Stimulated activated memory B cell treated with anti-CD40 and anti-IgM and Interleukin-4, amounts not matched to agents 10 μg/mL and 1 μg/mL and 100 μg/mL, for 72 hours (primary cell): ENCODE results near the gene CD8B.
A peak's percentile ranks its signal among the peaks of the same experiment; 100 is the strongest.

Source experiments
- ATAC-seq: fragments of 150-1000 bp; cut with Tn5 transposase; 2 replicates; pipeline ENCODE4 v1.10.0; 2021
- H3K27ac Mint-ChIP-seq: one replicate; pipeline ENCODE4 v1.8.0; 2022; ENCODE audit warnings: mild to moderate bottlenecking, mixed read lengths
- H3K27me3 Mint-ChIP-seq: one replicate; pipeline ENCODE4 v1.8.0; 2022; ENCODE audit warnings: mixed read lengths
- H3K36me3 Mint-ChIP-seq: one replicate; pipeline ENCODE4 v1.8.0; 2022; ENCODE audit warnings: mixed read lengths
- H3K4me1 Mint-ChIP-seq: one replicate; pipeline ENCODE4 v1.8.0; 2022; ENCODE audit warnings: mixed read lengths
- H3K4me3 Mint-ChIP-seq: one replicate; pipeline ENCODE4 v1.8.0; 2022; ENCODE audit warnings: mild to moderate bottlenecking, moderate library complexity, mixed read lengths
- H3K9me3 Mint-ChIP-seq: one replicate; pipeline ENCODE4 v1.8.0; 2022; ENCODE audit warnings: mixed read lengths

Gene CD8B

GRCh38 chr2:86790676-86791572 lies 70.8 kb downstream of the CD8B start, which contains the start of gene CD8A:
CD8A (minus strand) TSS chr2:86790913; CDS start chr2:86790825, 88 bp downstream.
- Mint-ChIP-seq H3K36me3 (peaks cover 11% of the 10 kb centered on the region), H3K4me3 (peak within 1 kb of the TSS; percentile 76), H3K27ac (no peak within 1 kb of the TSS), H3K27me3 (peaks cover 76% of the 10 kb centered on the region), H3K4me1 (peaks cover 28% of the 10 kb centered on the region), H3K9me3 (peaks cover 11% of the 10 kb centered on the region)
- peak; percentile 47 for ATAC-seq

GRCh38 chr2:86790134-86790675 lies 71.5 kb downstream of the CD8B start:
- H3K4me3 Mint-ChIP-seq = peak overlapping the region; percentile 67
- H3K4me1 Mint-ChIP-seq = peaks cover 28% of the 10 kb centered on the region
- H3K27me3 Mint-ChIP-seq = peaks cover 69% of the 10 kb centered on the region
- H3K27ac Mint-ChIP-seq = no peak overlapping the region
- ATAC-seq = no peak
- peaks cover 6% of the 10 kb centered on the region for H3K36me3 Mint-ChIP-seq
- peaks cover 7% of the 10 kb centered on the region for H3K9me3 Mint-ChIP-seq

- Mint-ChIP-seq H3K27me3 (peaks cover 64% of the 10 kb centered on the region), H3K27ac (no peak overlapping the region), H3K36me3 (peaks cover under 1% of the 10 kb centered on the region), H3K4me1 (peaks cover 29% of the 10 kb centered on the region), H3K9me3 (peaks cover 2% of the 10 kb centered on the region), H3K4me3 (peak overlapping the region; percentile 67)
- ATAC-seq = no peak
Observed at GRCh38 chr2:86789687-86790133, 72.0 kb downstream of the CD8B start.

GRCh38 chr2:86788881-86789686 lies 72.6 kb downstream of the CD8B start:
- Mint-ChIP-seq H3K36me3 (no peaks in the 10 kb centered on the region), H3K27ac (no peak overlapping the region), H3K9me3 (no peaks in the 10 kb centered on the region), H3K4me1 (peaks cover 35% of the 10 kb centered on the region), H3K4me3 (no peak overlapping the region), H3K27me3 (peaks cover 57% of the 10 kb centered on the region)
- ATAC-seq = no peak

- Mint-ChIP-seq H3K27me3 (peaks cover 48% of the 10 kb centered on the region), H3K27ac (no peak overlapping the region)
Observed at GRCh38 chr2:86788165-86788564, 73.5 kb downstream of the CD8B start.

GRCh38 chr2:86787736-86788135 lies 74.0 kb downstream of the CD8B start:
- Mint-ChIP-seq H3K4me1 (peaks cover 45% of the 10 kb centered on the region), H3K27ac (no peak overlapping the region), H3K36me3 (no peaks in the 10 kb centered on the region)

More at GRCh38 chr2:86788165-86788564, 73.5 kb downstream of the CD8B start:
- H3K36me3 Mint-ChIP-seq = no peaks in the 10 kb centered on the region
- no peak for ATAC-seq
- H3K9me3 Mint-ChIP-seq = no peaks in the 10 kb centered on the region
- H3K4me1 Mint-ChIP-seq = peaks cover 44% of the 10 kb centered on the region
- H3K4me3 Mint-ChIP-seq = no peak overlapping the region

GRCh38 chr2:86786001-86786536 lies 75.6 kb downstream of the CD8B start:
- ATAC-seq = no peak

More at GRCh38 chr2:86787736-86788135, 74.0 kb downstream of the CD8B start:
- no peaks in the 10 kb centered on the region for H3K9me3 Mint-ChIP-seq
- ATAC-seq = no peak
- no peak overlapping the region for H3K4me3 Mint-ChIP-seq
- H3K27me3 Mint-ChIP-seq = peaks cover 44% of the 10 kb centered on the region

GRCh38 chr2:86785456-86785855 lies 76.2 kb downstream of the CD8B start:
- Mint-ChIP-seq H3K27me3 (peaks cover 21% of the 10 kb centered on the region), H3K9me3 (no peaks in the 10 kb centered on the region), H3K4me3 (no peak overlapping the region), H3K36me3 (no peaks in the 10 kb centered on the region), H3K4me1 (peaks cover 41% of the 10 kb centered on the region), H3K27ac (no peak overlapping the region)
- ATAC-seq = no peak

More at GRCh38 chr2:86786001-86786536, 75.6 kb downstream of the CD8B start:
- peaks cover 44% of the 10 kb centered on the region for H3K4me1 Mint-ChIP-seq
- H3K4me3 Mint-ChIP-seq = no peak overlapping the region
- H3K9me3 Mint-ChIP-seq = no peaks in the 10 kb centered on the region
- H3K27ac Mint-ChIP-seq = no peak overlapping the region
- no peaks in the 10 kb centered on the region for H3K36me3 Mint-ChIP-seq
- peaks cover 27% of the 10 kb centered on the region for H3K27me3 Mint-ChIP-seq

GRCh38 chr2:86783615-86784339 lies 77.9 kb downstream of the CD8B start:
- H3K4me1 Mint-ChIP-seq = peaks cover 29% of the 10 kb centered on the region
- ATAC-seq = peak; percentile 94

GRCh38 chr2:86782748-86783147 lies 78.9 kb downstream of the CD8B start:
- Mint-ChIP-seq H3K4me3 (no peak overlapping the region), H3K27me3 (no peaks in the 10 kb centered on the region), H3K27ac (no peak overlapping the region), H3K9me3 (no peaks in the 10 kb centered on the region), H3K4me1 (peaks cover 29% of the 10 kb centered on the region), H3K36me3 (no peaks in the 10 kb centered on the region)
- no peak for ATAC-seq

More at GRCh38 chr2:86783615-86784339, 77.9 kb downstream of the CD8B start:
- H3K27ac Mint-ChIP-seq = peak overlapping the region; percentile 84
- H3K4me3 Mint-ChIP-seq = peak overlapping the region; percentile 60
- H3K9me3 Mint-ChIP-seq = no peaks in the 10 kb centered on the region
- H3K27me3 Mint-ChIP-seq = peaks cover 5% of the 10 kb centered on the region
- no peaks in the 10 kb centered on the region for H3K36me3 Mint-ChIP-seq

- no peak overlapping the region for H3K4me3 Mint-ChIP-seq
- H3K36me3 Mint-ChIP-seq = peaks cover 6% of the 10 kb centered on the region
- no peaks in the 10 kb centered on the region for H3K27me3 Mint-ChIP-seq
- no peak for ATAC-seq
- H3K9me3 Mint-ChIP-seq = no peaks in the 10 kb centered on the region
- H3K27ac Mint-ChIP-seq = no peak overlapping the region
- H3K4me1 Mint-ChIP-seq = peaks cover 29% of the 10 kb centered on the region
Observed at GRCh38 chr2:86781363-86781762, 80.3 kb downstream of the CD8B start.

- H3K4me1 Mint-ChIP-seq = peaks cover 29% of the 10 kb centered on the region
- no peaks in the 10 kb centered on the region for H3K9me3 Mint-ChIP-seq
- peaks cover 7% of the 10 kb centered on the region for H3K36me3 Mint-ChIP-seq
- no peak overlapping the region for H3K4me3 Mint-ChIP-seq
- no peak overlapping the region for H3K27ac Mint-ChIP-seq
- ATAC-seq = no peak
- H3K27me3 Mint-ChIP-seq = no peaks in the 10 kb centered on the region
Observed at GRCh38 chr2:86779971-86780370, 81.7 kb downstream of the CD8B start.

GRCh38 chr2:86778957-86779356 lies 82.7 kb downstream of the CD8B start:
- peaks cover 17% of the 10 kb centered on the region for H3K36me3 Mint-ChIP-seq
- no peak overlapping the region for H3K4me3 Mint-ChIP-seq
- H3K4me1 Mint-ChIP-seq = peaks cover 21% of the 10 kb centered on the region
- ATAC-seq = no peak
- H3K9me3 Mint-ChIP-seq = no peaks in the 10 kb centered on the region
- H3K27me3 Mint-ChIP-seq = no peaks in the 10 kb centered on the region
- no peak overlapping the region for H3K27ac Mint-ChIP-seq

GRCh38 chr2:86776532-86776931 lies 85.2 kb downstream of the CD8B start:
- H3K27me3 Mint-ChIP-seq = no peaks in the 10 kb centered on the region
- no peak overlapping the region for H3K27ac Mint-ChIP-seq
- peaks cover 38% of the 10 kb centered on the region for H3K36me3 Mint-ChIP-seq
- no peaks in the 10 kb centered on the region for H3K9me3 Mint-ChIP-seq
- peaks cover 6% of the 10 kb centered on the region for H3K4me1 Mint-ChIP-seq
- no peak overlapping the region for H3K4me3 Mint-ChIP-seq
- ATAC-seq = no peak
